NCI-H748 treated with DMSO at 0.1 percent for 48 hours (cell line): ENCODE data around the gene RNF5.
"Not testable (repeated sequence)": the region's sequence is repeated elsewhere in the genome, so short reads cannot be mapped to it uniquely, and the experiment has no call there.

Experiments used
- DNase-seq: peaks from one replicate; lab custom pipeline; 2025; lab: John Stamatoyannopoulos, UW

RNF5 gene

GRCh38 chr6:32175711-32176475 lies 2.3 kb upstream of the RNF5 start, which contains the start of gene AGPAT1:
AGPAT1 (minus strand) TSS chr6:32176084; CDS start chr6:32171496, 4,588 bp downstream.
- peak; percentile 96 for DNase-seq

DNA sequence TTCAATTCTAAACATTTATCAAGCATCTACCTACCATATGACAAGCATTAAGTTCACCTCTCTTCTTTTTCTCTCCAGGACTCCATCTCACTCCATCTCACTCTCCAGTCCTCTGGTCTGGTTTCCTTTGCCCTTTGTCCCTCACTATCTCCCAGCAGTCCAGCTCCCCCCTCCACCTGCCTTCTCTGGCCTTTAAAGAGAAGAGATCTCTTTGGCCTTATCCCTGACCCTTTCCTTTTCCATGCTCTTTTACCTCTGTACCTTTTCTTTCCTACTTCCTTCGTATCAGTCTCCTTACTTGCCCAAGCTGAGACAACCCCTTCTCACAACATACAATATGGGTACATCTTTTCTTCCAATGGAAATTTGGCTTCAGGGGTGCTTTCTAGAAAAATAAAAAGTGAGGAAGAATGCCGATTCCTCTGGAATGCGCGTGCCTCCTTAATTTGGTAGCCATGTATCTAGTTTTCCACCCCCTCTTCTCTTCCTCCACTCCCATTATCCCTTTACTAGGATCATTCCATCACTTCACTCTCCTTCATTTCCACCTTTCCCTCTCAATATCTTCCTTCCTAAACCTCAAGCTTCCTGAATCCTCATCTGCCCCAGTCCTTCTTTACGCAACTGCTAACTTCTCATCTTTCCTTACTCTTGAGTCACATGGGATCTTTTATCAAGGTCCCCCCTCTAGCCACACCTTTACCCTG lies 1.6 kb upstream of the RNF5 start:
- peak; percentile 54 for DNase-seq

DNA sequence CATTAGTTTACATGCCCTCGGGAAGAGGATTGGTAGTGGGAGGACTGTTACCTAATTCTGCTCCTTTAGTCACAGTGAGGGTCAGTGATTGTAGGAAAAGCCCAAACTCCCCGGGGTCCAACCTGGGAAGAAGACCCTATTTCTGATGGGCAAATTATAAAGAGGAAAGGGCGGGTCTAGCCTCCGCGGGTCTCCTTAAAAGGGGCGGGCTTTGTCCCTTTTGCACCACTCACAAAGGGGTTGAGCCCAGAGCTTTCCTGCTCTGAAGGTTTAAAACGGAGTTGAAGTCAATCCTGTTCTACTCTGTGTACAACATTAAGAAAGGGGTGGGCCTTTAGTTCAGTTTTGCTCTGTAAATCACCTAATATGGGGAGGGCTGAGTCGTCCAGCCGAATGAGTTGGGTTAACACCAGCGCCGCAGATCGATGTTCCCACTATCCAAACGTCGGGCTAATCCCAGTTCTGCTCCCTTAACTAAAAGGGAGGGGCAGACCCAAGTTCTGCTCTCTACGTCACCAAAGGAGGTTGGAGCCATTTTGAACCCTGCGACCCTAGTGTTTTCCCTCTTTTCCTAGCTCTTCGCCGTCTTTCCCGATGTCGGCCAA lies 920 bp upstream of the RNF5 start:
- DNase-seq: peak; percentile 90

GRCh38 chr6:32178547-32179440 lies 589 bp downstream of the RNF5 start:
- DNase-seq: no peak

DNA sequence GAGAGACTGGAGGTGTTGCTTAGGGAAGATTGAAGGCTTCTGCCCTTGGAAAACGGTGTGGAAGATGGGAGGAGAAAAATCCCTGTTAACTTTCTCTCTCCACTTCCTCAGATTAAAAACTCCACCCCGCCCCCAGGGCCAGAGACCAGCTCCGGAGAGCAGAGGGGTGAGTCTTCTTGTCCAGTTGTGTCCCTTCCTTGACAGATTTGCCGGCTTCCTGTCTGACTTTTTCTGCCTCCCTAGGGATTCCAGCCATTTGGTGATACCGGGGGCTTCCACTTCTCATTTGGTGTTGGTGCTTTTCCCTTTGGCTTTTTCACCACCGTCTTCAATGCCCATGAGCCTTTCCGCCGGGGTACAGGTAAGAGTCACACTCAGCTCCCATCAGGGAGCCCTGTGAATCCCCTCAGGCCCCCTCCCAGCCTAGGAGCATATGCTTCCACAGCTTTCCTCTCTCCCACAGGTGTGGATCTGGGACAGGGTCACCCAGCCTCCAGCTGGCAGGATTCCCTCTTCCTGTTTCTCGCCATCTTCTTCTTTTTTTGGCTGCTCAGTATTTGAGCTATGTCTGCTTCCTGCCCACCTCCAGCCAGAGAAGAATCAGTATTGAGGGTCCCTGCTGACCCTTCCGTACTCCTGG lies 1.7 kb downstream of the RNF5 start:
- no peak for DNase-seq

GRCh38 chr6:32181148-32181702 lies 3.0 kb downstream of the RNF5 start:
- no peak for DNase-seq

DNA sequence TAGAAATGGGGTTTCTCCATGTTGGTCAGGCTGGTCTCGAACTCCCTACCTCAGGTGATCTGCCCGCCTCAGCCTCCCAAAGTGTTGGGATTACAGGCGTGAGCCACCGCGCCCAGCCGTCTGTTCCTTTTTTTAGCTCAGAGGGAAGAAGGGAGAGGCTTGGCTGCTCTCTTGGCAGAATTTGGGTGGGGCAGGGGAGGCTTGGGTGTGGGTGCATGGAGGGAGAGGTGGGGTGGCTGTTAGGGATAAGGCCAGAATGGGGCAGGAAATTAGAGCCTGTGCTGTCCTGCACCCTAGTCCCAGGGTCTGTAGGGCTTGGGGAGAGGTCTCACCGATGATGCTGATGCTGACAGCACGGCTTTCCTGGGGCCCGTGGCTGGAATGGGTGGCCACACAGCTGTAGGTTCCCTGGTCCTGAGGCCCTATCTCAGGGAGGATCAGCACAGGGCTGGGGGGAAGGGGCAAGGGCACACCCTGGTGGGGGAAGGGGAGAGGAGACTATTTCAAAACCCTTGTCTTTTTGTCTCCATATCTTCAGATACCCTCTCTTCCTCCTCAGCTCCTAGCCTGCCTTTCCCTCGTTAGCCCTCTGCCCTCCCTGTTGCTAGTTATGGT lies 3.8 kb downstream of the RNF5 start:
- no peak for DNase-seq

- no peak for DNase-seq
Measured at GRCh38 chr6:32182555-32182981, 4.4 kb downstream of the RNF5 start.

GRCh38 chr6:32183030-32183429 lies 4.8 kb downstream of the RNF5 start:
- no peak for DNase-seq

DNA sequence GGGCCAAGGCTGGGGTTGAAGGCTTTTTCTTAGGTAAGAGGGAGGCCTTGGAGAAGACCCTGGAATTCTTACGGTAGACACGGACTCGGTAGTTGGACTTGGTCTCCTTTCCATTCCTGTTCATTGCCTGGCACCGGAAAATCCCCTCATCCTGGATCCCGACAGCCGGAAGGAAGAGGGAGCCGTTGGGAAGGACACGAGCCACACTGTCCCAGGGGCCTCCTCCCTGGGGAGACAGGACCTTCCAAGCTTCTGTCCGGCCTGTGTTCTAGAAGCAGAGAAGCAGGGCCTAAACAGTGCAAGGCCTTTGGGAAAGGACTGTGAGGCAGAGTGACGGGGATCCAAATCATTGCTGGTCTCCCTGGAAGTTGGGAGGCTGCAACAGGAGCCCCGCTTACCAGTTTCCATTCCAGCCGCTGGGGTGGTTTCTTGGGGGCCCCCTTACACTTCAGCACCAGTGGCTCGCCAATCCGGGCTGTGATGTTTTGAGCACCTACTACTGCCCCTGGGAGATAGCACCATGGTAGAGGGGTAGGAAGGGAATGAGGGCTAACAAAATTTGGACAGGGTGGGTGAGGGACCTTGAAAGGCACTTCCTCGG lies 5.4 kb downstream of the RNF5 start:
- DNase-seq: no peak

- no peak for DNase-seq
Measured at GRCh38 chr6:32184084-32184640, 6.0 kb downstream of the RNF5 start, which contains the start of gene AGER. AGER (minus strand) TSS chr6:32184253; CDS start chr6:32184222, 31 bp downstream.

DNA sequence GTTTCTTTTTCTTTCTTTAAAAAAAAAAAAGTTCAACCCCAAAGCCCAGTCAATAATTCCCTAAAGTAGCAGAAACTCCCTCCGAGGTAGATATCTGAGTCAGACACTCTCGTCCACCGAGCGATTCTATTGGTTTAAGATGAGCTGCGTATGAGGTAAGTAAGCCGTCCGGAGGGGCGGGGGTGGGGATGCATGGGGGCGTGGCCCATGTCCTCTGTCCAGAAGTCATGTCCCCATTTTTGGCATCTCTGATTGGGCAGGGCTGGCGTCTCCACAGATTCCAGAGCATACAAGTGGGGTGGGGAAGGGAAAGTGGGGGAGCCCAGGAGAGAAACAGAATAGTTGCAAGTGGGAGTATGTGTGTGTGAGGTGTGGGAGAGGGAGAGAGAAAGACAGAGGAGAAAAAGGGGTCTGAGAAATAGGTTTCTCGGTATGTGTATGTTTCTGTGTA lies 7.5 kb downstream of the RNF5 start:
- not testable (repeated sequence) for DNase-seq

DNA sequence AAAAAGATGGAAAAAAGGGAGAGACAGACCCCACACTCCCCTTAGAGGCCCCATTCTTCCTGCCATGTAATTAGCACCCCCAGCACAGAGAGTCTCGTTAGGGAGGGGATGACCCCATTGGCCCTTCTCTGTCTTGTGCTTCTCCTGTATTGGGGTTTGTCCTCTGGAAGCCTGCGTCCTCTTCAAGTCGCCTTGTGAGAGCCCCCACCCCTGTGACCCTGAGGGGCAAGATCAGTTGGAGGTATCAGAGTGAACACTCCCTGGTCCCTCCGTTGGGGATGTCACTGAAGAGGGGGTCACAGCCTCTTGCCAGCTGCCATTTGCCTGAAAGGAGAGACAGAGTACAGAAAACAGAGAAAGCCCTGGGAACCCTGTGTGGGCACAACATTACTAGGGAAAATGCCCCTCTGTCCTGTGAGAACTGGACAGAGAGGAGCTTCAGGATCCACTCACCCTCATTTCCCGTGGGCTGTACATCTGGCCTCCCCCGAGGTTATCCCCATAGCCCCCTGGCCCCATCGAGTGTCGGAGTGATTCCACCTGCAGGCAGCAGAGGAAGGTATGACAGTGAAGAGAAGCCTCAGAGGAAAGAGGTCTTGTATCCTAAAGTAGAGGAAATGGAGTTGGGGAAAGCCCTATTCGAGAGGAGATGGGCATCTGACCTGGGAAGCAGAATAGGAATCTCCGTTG lies 8.1 kb downstream of the RNF5 start:
- not testable (repeated sequence) for DNase-seq

DNA sequence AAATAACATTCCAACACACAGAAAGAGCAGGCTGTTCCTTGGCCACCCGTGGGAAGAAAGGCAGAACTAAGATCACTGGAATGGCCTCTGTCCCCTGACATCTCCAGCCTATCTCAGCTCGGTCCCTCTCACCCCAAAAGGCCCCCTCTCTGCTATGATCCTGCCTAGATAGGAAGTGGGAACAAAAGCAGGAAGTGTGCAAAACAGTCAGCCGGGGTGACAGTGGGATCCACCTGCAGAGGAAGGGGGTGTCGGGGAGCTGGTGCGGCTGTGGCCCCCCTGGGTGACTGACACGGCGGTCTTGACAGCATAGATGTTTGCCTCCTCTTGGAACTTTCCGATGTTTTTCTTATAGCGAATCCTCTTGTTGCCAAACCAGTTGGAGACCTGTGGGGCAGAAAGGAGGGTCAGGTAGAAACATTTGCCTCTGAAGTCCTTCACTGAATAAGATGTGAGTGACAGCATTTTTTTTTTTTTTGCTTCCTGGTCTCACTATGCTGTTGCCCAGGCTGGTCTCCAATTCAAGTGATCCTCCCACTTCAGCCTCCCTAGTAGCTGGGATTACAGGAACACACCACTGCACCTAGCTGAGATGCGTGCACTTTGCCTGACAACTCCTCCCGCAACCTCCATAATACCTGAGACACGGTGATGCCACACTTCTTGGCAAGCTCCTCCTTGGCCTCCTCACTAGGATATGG lies 9.0 kb downstream of the RNF5 start:
- DNase-seq: no peak

DNA sequence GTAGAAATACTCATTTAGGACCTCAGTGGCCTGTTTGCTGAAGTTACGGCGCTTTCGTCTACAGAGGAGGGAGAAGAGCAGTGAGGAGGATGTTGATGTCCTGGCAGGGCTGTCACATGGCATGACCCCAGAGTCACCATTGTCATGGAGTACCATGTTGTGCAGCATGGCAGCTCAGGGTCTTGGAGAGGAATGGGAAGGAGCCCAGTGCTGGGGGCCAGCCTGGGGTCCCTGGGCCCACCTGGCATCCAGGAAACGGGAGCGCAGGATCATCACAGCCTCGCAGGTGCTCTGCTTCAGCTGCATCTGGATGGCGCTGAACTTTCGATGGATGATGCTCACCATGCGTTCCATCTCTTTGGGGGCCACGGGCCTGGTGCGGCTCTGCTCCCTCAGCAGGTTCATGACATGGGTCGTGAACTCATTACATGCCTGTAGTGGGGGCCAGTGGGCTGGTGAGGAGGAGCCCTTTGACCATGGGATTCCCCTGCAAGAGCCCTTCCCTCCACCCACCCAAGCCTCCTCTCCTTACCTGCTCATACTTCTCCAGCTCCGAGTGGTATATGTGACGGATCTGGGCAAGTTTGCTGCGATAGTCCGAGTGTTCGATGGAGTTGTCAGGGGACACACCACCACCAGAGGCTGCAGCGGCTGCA lies 9.6 kb downstream of the RNF5 start:
- DNase-seq: not testable (repeated sequence)

GRCh38 chr6:32188381-32189068 lies 10.3 kb downstream of the RNF5 start:
- DNase-seq: no peak

- DNase-seq: no peak
Measured at GRCh38 chr6:32189069-32189741, 11.0 kb downstream of the RNF5 start.
